ENCODE measurements around the gene MCOLN1.

Gene MCOLN1

DNA sequence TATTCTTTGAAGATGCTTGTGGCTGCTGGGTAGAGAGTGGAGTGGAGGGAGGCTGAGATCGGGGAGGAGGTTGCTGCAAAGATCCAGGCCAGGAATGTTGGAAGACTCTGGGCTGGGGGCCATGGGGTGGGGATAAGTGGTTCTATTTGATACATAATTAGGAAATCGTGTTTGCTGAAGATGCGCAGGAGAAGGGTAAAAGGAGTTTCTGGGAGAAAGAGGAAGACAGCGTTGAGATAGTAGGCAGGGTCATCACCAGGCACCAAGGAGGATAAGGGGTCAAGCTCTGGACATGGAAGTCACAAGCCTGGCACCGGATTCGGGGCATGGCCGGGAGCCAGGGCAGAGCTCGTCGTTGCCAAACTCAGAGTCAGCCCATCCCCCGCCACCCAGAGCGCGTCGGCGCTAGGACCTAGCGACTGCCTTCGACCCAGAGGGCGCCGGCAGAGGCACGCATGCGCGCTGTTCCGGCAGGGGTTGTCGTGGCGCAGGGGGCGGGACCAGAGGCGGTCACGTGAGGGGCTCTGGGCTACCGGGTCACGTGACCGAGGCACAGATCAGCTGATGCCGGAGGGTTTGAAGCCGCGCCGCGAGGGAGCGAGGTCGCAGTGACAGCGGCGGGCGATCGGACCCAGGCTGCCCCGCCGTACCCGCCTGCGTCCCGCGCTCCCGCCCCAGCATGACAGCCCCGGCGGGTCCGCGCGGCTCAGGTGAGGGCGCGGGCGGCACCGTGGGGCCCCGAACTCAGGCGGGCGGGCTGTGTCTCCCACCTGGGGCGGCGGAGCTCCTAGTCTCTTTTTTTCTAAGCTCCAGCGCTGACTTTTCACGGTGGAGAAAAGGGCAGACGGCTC is at the start of gene MCOLN1:
TSS of gene MCOLN1 (plus strand) at position 553 of the 851 bp plus-strand sequence. CDS start at position 680, 127 bp downstream.
- peak; percentile 99 for DNase-seq (ENCODE audit: low read depth in 2 of 2)

- DNase-seq (ENCODE audit: low read depth in 2 of 2), result no peak
These were observed 46.8 kb upstream of the MCOLN1 start for GRCh38 chr19:7475665-7476064.

DNA sequence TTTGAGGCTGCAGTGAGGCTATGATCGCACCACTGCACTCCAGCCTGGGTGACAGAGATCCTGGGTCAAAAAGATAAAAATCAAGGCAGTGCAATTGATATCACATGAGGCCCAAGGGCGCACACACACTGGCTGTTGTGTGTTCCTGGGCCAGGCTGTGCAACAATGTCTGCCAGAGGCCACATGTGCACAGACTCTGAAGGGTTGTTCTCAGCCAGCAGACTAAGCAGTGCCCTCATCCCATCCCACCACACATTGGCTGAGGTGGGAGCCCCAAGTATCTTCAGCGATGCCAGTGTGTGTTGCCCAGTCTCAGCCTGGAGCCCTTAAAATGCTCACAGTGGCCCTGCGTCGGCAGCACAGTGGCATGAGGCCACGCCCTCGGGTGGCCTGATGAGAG is 46.2 kb upstream of the MCOLN1 start:
- DNase-seq (ENCODE audit: low read depth in 2 of 2), result no peak

DNA sequence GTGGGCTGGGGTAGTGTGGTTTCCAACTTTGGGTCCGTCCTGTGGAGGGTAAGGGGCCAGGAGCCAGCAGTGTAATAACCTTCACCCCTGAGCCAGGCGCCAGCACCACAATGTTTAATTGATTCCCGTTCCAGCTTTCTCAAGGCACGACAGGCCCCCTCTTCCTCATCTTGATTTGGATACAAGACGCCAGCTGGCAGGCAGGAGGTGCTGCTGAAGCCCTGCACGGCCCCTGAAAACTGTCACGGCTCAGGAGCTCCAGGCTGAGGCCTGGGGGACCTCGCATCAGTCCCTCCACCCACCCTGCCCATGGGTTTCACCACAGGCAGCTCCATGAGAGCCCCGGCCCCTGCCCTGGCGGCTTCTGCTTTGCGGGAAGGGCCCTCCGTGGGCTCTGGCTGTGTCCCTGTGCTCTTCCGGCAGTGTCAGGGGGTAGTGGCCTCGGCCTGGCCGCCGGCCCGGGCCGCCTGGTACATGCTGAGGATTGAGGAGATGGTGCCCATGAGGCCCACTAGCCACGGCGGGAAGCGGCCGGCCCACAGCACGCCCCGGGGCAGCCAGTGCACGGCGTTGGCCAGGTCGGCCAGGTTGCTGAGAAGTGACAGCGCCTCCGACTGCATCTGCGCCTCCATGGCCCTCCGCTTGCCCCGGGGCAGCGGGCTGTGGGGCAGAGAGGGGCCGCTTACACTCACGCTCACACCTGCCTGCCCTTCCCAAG is 45.5 kb upstream of the MCOLN1 start:
- no peak for DNase-seq (ENCODE audit: low read depth in 2 of 2)

DNA sequence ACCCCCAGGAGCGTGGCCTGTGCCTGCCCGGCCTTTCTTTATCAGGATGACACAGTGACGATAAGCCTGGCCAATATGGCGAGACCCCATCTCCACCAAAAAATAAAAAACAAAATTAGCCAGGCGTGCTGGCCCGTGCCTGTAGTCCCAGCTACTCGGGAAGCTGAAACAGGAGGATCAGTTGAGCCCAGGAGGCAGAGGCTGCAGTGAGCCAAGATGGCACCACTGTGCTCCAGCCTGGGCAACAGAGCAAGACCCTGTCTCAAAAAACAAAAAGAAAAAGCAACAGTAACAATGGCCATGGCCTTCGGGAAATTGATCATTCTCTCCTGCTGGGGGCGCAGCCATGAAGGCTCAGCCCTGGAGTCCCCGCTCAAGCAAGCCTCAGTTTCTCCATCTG is 44.7 kb upstream of the MCOLN1 start:
- no peak for DNase-seq (ENCODE audit: low read depth in 2 of 2)

DNA sequence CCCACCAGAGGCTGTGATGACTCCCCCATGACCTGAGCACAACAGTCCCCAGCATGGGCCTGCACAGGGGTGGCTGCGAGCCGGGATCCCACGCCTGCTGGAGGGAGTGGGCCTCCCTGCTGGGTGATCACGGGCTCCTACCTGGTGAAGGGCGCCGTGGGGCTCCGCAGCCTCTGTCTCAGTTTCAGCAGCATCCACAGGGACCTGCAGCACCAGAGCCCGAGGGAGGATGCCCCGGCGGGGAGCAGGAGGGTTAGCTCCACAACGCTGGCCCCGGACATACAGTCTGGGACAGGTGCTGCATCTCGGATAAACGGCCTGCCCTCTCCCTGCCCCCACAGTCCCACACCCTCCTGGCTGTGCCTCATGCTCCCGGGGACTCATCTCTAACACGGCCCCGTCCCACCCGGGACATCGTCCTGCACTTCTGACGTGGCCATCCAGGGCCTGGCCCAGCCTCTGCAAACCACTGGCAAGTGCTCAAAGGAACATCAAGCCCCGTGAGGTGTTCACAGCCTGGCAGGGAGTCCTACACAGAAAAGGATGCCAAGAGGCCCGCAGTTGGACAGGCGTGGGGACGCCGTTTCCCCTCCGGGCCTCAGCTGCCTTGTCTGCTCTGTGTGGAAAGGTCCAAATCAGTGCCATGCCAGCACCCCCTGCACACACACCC is 44.1 kb upstream of the MCOLN1 start:
- no peak for DNase-seq (ENCODE audit: low read depth in 2 of 2)

DNA sequence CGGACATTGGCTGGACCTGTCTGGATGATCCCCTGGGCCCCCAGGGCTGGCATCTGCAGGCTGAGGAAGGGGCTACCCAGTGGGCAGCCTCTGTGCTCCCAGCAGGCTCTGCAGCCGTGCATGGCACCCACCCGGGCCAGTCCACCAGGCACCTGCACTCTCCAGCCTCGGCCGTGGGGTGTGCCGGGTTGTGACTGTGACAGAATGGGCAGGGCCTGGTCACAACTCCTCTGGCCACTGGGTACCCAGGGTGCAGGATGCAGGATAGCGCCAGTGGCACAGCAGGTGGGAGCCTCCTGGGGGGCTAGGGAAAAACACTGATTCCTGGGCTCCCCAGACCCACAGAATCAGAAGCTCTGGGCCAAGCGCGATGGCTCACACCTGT is 43.6 kb upstream of the MCOLN1 start:
- no peak for DNase-seq (ENCODE audit: low read depth in 2 of 2)

DNA sequence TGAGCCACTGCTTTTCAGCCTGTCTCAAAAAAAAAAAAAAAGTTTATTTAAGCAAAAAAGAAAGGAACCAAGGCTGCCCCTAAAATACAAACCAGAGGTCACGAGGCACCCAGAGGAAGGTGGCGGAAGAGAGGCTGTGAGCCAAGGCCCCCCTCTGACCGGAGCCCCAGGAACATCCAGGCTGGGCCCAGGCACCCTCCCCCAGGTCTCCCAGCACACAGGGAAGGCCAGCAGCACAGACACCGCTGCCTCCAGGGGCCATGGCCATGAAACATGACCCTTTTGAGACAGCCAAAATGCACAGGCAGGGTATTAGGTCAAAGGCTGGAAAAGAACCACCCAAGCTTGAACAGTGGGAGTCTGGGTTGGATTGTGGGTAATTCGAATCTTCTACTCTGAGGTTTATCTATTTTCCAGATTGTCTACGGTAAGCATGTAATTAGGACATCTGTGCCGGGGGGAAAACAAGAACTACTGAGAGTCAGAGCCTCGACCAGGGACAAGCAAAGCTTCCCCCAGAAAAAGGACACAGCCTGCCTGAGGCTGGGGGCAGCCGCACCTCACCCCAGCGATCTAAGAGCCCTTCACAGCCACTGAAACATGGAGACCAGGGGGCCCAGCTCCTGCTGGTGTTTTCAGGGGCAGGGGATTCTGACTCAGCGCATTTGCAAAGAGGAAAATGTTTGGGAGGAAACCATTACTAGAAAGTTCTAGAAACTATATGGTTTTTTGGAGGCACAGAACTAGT is 42.0 kb upstream of the MCOLN1 start:
- DNase-seq (ENCODE audit: low read depth in 2 of 2), result no peak

- no peak for DNase-seq (ENCODE audit: low read depth in 2 of 2)
These were observed 41.5 kb upstream of the MCOLN1 start for GRCh38 chr19:7480970-7481255.

GRCh38 chr19:7482584-7483439 is 39.6 kb upstream of the MCOLN1 start:
- DNase-seq (ENCODE audit: low read depth in 2 of 2), result no peak

GRCh38 chr19:7483720-7484201 is 38.7 kb upstream of the MCOLN1 start:
- no peak for DNase-seq (ENCODE audit: low read depth in 2 of 2)

DNA sequence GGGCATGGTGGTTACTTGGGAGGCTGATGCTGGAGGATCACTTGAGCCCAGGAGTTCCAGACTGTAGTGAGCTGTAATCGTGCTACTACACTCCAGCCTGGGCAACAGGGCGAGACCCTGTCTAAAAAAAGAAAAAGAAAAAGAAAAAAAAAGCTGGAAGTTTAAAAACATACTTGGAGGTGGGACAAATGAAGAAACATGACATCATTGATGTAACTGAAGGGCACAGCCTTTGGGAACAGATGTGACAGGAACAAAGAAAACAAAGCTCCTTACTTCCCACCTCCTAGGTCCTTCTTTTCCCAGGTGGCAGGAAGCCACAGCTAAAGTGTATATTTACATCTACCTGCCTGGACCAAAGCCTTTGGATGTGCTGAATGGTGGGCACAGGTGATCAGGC is 35.5 kb upstream of the MCOLN1 start:
- DNase-seq (ENCODE audit: low read depth in 2 of 2), result no peak

- peak; percentile 68 to 88 for DNase-seq (ENCODE audit: low read depth in 2 of 2)
These were observed 33.6 kb upstream of the MCOLN1 start, which contains the start of gene PEX11G for GRCh38 chr19:7488736-7489353. PEX11G (minus strand) TSS chr19:7489035; CDS start chr19:7489010, 25 bp downstream.

DNA sequence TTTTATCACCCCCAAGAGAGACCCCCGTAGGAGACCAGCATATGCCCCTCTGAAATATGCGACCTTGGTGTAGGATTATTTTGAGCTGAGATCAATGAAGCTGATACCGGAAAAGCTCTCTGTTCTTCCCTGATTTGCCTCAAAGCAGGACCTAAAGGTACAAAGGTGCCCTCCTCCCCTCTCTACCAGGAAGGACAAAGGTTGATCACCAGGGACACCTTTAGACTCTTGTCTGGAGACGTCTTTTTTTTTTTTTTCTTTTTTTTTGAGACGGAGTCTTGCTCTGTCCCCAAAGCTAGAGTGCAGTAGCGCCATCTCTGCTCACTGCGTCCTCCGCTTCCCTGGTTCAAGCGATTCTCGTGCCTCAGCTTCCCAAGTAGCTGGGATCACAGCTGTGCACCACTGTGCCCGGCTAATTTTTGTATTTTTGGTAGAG is 32.8 kb upstream of the MCOLN1 start:
- no peak for DNase-seq (ENCODE audit: low read depth in 2 of 2)

- DNase-seq (ENCODE audit: low read depth in 2 of 2), result no peak
These were observed 30.3 kb upstream of the MCOLN1 start for GRCh38 chr19:7492142-7492541.

DNA sequence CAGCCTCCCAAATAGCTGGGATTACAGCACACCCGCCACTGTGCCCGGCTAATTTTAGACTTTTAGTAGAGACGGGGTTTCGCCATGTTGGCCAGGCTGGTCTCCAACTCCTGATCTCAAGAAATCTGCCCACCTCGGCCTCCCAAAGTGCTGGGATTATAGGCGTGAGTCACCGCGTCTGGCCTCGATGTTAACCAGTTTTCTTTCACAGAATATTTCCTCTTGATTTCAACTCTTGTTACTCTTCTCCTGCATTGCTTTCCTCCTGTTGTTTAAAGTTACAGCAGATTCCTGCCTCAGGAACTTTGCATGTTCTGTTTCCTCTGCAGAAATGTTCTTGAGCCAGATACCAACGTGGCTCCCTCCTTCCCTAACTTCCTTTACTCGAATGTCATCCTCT is 29.9 kb upstream of the MCOLN1 start:
- DNase-seq (ENCODE audit: low read depth in 2 of 2), result no peak

DNA sequence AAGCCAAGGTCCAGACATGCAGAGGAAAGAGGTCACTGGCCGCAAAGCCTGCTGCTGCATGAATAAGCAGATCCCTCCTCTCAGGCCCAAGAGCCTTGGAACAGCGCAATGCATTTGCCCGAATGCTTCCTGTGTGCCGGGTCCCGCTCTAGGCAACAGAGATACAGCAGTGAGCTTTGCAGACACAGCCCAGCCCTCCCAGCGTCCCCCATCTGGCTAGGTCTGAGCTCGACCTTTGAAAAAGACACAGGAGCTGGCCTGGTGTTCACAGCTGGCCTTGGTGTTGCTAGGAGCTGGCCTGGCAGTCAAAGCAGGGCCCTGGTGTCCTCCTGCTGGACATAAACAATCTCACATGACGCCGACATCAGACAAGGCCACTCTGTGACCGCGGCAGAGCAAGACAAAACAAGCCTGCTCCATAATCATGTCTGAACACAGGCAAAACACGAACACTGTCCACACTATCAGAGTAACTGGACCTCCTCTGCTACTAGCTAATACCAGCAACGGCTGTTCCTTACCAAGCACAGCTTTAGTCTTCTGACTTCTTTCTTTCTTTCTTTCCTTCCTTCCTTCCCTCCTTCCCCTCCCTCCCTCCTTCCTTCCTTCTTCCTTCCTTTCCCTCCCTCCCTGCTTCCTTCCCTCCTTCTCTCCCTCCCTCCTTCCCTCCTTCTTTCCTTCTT is 27.9 kb upstream of the MCOLN1 start:
- no peak for DNase-seq (ENCODE audit: low read depth in 2 of 2)

- DNase-seq (ENCODE audit: low read depth in 2 of 2), result no peak
These were observed 25.1 kb upstream of the MCOLN1 start for GRCh38 chr19:7497292-7497691.

GRCh38 chr19:7500811-7501450 is 21.5 kb upstream of the MCOLN1 start:
- no peak for DNase-seq (ENCODE audit: low read depth in 2 of 2)

All from stimulated activated CD4-positive, alpha-beta T cell treated with anti-CD3 and anti-CD28 coated beads, Interleukin-1b, Interleukin-23, amount 100 ng/mL, for 1 hour (primary cell).